Activated T-cell treated with anti-CD3 and anti-CD28 coated beads, Interleukin-2, amount 50 U/mL, for 1 hour (primary cell): ENCODE results near the gene TMEM196.

ENCODE experiments used
- DNase-seq: peaks from one replicate; pipeline ENCODE4 v3.0.0-alpha.2; 2020

The TMEM196 gene

DNA sequence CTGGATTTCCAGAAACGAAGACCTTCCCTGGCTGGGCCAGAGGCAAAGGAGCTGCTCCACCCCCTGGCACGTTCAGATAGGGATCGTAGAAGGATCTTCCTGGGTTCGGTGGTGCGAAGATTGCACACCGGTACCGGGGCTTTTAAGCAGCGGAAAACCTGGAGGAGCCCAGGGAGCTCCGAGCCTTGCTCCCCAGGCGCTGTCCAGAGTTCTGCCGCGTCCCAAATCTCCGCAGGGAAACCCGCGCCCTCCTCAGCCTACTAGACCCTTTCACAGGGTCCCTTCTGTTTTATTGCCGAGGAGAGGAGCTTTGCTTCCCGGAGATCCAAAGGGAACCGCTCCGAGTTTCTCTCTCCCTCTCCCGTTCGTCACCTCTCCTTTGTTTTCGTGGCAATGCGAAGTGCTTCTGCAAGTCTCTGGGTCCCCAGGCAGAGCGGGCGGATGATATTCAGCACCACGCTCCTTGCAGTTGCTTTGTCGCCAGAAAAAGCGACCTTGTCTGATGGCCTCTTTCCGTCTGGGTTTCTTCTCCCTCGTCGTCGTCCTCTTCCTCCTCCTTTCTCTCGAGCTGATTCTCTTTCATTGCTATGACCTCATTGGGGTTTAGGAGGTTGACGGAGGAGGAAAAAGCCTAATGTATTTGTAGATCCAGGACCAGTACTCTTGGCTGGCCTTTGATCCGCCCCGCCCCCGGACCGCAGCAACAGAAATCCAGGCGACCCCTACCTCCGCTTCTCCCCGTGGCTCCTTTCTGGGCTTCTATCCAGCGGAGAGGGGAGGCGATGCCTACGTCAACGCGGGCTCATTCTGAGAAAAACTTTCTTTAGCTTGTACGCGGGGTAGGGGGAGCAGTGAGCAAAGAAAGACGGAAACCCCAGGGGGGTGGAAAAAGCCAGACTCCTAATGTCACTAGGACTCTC is at the start of gene TMEM196:
TSS of gene TMEM196 (minus strand) at position 777 of the 920 bp plus-strand sequence. CDS start 921 bp downstream, outside the sequence.
- no peak for DNase-seq

DNA sequence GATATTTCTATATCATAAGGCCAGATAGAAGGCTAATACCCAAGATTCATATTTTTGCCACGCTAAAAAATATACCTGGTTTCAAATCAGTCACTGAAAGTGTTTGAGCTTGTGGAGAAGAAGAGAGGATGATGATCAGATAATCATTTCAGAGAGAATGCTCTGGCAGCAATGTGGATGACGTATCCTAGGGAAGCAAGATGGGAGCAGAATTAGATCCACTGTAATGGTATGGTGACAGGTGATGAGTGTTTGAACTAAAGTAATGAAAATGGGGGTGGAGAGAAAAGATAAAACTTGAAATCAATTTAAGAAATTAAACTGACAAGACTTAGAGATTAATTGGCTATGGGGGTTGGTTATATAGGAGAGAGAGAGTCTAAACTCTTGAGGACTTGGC is 42.7 kb upstream of the TMEM196 start:
- DNase-seq = no peak

DNA sequence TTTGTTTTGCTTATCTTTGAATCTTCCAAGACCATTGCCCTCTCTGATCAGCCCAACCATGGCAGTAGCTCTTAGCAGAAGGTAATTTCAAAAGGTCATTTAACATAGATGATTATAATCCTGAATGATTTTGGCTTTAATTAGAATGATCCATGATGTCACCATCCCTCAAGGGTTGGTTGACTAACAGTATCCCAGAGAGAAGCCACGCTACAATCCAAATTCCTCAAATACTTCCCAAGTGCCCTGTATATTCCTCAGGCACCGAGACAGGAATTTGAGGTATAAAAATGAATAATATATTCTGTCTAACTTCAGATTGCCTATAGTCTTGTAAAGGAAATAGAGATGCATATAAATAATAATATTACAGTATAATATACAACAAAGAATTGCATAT is 42.1 kb upstream of the TMEM196 start:
- no peak for DNase-seq

DNA sequence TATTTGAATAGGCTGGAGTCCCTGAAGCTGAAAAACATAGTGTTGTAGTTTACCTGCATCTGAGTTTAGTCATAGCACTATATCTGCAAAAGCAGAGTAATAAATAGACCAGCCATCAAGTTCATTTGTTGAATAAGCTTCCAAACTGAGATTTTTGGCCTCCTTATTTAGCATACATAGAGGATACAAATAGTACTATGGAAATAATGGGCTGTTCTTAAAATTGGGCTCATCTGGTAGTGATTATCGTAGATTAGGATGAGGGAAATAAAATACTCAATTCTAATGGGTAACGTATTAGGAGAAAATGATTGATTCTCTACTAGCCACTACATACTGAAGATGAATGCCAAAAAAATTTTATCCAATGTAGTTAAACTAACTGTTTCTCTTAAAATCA is 41.4 kb upstream of the TMEM196 start:
- no peak for DNase-seq

DNA sequence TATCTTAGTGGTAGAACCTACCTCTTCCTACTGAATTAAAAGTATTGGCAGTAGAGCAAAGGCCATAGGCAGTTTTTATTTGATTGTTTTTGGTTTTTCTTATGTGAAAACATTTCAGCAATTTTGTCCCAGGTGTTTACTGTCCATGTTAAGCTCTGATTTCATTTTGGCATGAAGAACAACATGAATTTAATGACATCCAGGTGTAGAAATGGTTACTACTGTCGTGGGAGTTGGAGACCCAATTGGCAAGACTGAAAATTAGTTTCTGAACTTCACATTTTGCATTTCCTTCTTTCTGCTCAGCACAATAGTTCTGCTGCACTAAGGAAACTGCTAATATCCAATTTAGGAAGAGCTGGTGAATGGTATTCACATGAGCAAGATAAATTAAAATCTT is 38.0 kb upstream of the TMEM196 start:
- no peak for DNase-seq

- DNase-seq = no peak
Measured at GRCh38 chr7:19798986-19799385, 25.6 kb upstream of the TMEM196 start.

- no peak for DNase-seq
Measured at GRCh38 chr7:19783541-19783940, 10.1 kb upstream of the TMEM196 start.

GRCh38 chr7:19776981-19777380 is 3.6 kb upstream of the TMEM196 start:
- no peak for DNase-seq

GRCh38 chr7:19775578-19775977 is 2.2 kb upstream of the TMEM196 start:
- DNase-seq = no peak

- DNase-seq = no peak
Measured at GRCh38 chr7:19772306-19772705, 1.1 kb downstream of the TMEM196 start.

DNA sequence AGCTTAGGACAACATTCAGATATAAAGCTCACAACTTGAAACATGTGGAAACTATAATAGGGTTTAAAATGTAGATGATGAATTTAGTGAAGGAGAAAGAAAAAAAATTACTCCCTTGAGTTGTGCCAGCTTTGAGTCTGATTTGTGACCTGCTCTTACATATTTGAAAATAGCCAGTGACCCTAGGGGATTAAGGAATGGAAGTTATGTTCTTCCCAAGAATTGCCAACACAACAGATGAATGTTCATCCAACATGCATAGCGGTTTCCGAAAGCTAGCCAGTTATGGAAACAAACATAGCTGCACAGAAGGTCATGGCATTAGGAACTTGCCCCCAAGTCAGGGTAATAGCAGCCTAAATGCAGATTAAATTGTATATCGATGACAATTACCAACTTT is 10.8 kb downstream of the TMEM196 start:
- no peak for DNase-seq

GRCh38 chr7:19754521-19755116 is 18.8 kb downstream of the TMEM196 start:
- DNase-seq = no peak

DNA sequence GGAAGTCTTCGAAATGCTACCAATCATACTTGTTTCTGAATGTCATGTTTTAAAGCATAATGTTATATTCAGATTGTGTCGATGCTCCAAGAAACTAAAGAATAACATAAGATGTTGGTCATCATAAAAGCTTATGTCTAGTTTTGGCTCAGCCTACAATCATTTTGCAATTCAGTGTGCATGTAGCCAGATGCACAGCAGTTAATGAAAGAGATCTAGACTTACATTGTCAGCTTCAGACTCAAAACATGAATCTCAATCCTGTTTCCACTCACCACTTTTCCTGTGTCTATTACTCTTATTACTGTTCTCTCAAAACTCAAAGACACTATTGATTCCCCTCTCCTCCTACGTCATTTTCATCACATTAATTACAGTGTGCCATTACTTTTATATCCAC is 21.4 kb downstream of the TMEM196 start:
- no peak for DNase-seq

GRCh38 chr7:19749658-19750057 is 23.8 kb downstream of the TMEM196 start:
- no peak for DNase-seq

GRCh38 chr7:19747740-19748339 is 25.6 kb downstream of the TMEM196 start:
- DNase-seq = no peak

GRCh38 chr7:19744075-19744474 is 29.3 kb downstream of the TMEM196 start:
- DNase-seq = no peak

DNA sequence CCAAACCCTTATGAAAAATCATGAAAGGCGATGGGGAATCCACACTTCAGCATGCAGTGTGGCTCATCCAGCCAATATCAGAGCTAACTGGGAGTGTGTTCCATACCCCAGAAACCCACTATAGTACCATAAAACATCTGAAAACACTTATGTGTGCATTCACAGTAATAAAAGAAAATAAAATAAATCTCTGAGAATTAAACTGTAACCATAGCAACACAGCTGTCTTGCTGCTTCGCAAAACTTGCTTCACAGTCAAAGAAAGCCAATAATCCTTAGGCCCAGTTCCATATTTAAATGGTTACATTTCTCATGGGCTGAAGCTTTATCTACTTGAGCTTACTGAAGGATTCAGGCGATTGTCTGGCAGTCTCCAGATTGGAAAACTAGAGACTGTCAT is 44.7 kb downstream of the TMEM196 start:
- DNase-seq = no peak

DNA sequence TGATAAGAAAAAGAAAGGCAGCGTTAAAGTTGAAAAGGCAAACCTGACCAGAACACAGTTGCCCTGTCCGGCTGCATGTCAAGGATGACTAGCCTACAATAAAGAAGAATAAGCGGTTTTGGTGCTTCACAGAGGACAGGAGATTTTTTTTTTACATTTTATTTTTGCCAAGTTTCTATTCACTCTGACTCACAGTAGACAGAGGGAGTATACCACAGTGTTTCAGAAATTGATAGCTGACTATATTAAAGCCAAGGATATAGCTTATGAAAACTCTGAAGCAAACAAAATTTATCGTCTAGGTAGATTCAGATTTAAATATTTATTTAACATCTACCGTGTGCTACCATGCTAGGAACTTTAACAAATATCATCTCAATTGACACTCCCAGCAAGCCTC is 47.6 kb downstream of the TMEM196 start:
- DNase-seq = no peak

- no peak for DNase-seq
Measured at GRCh38 chr7:19715499-19715898, 57.9 kb downstream of the TMEM196 start.

GRCh38 chr7:19713676-19714075 is 59.7 kb downstream of the TMEM196 start:
- DNase-seq = no peak

GRCh38 chr7:19709249-19709578 is 64.2 kb downstream of the TMEM196 start:
- DNase-seq = no peak

- peak; percentile 96 for DNase-seq
Measured at GRCh38 chr7:19708397-19709248, 64.8 kb downstream of the TMEM196 start, which contains the start of gene POLR1F. TSS of gene POLR1F (minus strand) at chr7:19709037. CDS start at chr7:19709016, 21 bp downstream.

GRCh38 chr7:19707240-19707639 is 66.2 kb downstream of the TMEM196 start:
- no peak for DNase-seq
